ENCODE data around the gene ATG16L2.

DNA sequence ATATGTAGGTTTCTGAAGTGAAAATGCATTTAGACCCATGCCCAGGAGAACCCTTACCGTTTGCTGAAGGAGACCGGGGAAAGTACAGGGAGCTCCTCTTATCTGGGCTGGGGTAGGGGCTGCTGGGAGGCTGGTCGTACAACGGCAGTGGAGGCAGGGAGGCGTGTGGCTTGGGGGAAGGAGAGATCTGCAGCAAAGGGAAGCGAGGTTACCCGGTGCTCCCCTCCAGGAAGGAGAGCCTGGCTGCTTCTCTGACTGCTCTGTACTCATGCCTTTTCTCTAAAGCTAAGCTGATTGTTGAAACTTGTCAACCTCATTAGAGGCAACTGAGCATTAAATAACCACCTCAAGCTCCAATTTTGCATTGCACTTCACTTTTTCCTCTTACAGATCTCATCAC lies 27.2 kb downstream of the ATG16L2 start:
- TF ChIP-seq, protein P1, sequence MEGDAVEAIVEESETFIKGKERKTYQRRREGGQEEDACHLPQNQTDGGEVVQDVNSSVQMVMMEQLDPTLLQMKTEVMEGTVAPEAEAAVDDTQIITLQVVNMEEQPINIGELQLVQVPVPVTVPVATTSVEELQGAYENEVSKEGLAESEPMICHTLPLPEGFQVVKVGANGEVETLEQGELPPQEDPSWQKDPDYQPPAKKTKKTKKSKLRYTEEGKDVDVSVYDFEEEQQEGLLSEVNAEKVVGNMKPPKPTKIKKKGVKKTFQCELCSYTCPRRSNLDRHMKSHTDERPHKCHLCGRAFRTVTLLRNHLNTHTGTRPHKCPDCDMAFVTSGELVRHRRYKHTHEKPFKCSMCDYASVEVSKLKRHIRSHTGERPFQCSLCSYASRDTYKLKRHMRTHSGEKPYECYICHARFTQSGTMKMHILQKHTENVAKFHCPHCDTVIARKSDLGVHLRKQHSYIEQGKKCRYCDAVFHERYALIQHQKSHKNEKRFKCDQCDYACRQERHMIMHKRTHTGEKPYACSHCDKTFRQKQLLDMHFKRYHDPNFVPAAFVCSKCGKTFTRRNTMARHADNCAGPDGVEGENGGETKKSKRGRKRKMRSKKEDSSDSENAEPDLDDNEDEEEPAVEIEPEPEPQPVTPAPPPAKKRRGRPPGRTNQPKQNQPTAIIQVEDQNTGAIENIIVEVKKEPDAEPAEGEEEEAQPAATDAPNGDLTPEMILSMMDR (IDR thresholded peaks at IDR 0.05; ENCODE audit: low read depth, low read length): no peak
- no peak for TF ChIP-seq POLR2A (IDR thresholded peaks at IDR 0.05; ENCODE audit: extremely low read depth, insufficient read length)
- TF ChIP-seq MYC (IDR thresholded peaks at IDR 0.05; ENCODE audit: low read depth, low read length): no peak

All from NB4 (cell line).